Activated CD8-positive, alpha-beta memory T cell treated with anti-CD3 and anti-CD28 coated beads, Interleukin-2, amount 50 U/mL, for 4 hours (primary cell): ENCODE results near the gene VSTM2B.
"Not testable (repeated sequence)": the region's sequence is repeated elsewhere in the genome, so short reads cannot be mapped to it uniquely, and the experiment has no call there.

Experiments used
- DNase-seq: peaks from one replicate; pipeline ENCODE4 v3.0.0-alpha.2; 2020

The VSTM2B gene

DNA sequence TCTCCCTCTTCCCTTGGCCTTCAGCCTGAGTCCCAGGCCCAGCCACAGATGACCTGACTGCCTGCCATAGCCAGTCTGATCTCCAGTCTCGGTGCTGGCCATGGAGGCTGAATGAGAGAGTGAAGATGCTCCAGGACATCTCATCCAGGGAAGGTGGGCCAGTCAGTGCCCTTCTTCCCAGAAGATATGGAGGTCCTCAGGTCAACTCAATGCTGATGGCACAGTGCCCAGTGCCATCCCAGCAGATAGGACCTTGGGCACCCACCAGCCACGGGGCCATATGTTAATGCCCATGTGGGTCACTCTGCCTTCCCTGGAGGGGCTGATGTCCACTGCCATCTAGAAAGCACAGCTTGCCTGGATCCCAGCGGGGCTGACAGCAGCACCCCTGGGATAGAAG lies 7.2 kb downstream of the VSTM2B start:
- DNase-seq, result no peak

- DNase-seq, result no peak
Observed at GRCh38 chr19:29533578-29534544, 8.1 kb downstream of the VSTM2B start.

GRCh38 chr19:29535214-29535831 lies 9.5 kb downstream of the VSTM2B start:
- DNase-seq, result no peak

GRCh38 chr19:29535984-29536508 lies 10.3 kb downstream of the VSTM2B start:
- no peak for DNase-seq

DNA sequence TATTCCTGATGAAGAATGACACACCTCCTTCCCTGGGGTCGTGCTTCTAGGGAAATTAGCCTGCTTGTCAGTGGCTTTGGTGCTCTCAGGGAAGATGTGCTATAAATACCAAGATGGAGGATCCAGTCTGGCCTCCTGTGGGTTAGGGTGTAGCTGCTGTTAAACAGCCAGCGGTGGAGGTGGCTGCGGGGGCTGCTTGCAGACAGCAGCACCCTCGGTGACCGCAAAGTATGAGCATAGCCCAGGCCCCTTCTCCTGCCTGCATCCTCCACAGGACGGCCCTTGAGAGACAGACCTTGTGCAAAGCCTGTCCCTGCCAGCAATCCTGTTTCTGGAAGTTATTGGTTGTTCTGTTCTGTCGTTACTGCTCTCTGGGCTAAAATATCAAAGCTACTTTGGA lies 11.4 kb downstream of the VSTM2B start:
- DNase-seq, result no peak

GRCh38 chr19:29537601-29538000 lies 11.8 kb downstream of the VSTM2B start:
- DNase-seq, result no peak

DNA sequence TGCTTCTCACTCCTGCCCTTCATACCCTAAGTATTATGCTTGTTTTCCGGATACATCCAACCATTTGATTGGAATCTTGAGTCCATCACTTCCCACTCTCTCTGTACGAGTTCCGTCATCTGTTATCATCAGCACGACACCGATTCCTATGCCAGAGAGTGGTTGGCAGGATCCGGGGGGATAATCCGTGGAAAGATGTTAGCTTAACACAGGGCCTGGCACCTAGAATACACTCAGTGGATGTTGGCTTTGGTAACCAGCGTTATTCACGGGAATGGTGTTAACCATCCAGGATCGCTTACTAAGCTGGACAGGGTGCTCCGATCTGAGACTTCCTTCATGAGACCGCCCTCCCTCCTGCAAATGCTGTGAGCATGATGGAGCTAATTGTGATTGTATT lies 12.4 kb downstream of the VSTM2B start:
- DNase-seq, result no peak

GRCh38 chr19:29538651-29539050 lies 12.9 kb downstream of the VSTM2B start:
- no peak for DNase-seq

- no peak for DNase-seq
Observed at GRCh38 chr19:29539131-29539530, 13.3 kb downstream of the VSTM2B start.

- DNase-seq, result no peak
Observed at GRCh38 chr19:29539670-29540069, 13.9 kb downstream of the VSTM2B start.

DNA sequence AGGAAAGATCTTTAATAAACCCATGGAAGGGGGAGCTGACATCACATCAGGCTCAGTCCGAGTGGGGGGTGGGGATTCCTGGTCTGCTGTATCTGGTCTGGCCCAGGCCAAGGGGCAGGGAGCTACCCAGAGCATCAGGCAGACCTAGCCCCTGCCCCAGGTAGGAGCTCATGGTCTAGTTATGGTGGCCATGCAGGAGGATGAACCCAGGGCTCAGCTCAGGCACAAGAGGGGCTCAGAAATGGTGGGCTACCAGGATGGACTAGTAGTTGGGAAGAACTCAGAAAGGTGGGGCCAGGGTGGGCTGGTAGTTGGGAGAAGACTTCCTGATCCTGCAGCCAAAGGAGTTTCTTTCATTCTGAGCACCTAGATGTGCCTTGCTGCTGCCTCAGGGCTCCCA lies 14.3 kb downstream of the VSTM2B start:
- DNase-seq, result no peak

- no peak for DNase-seq
Observed at GRCh38 chr19:29541473-29542253, 15.9 kb downstream of the VSTM2B start.

GRCh38 chr19:29542327-29542726 lies 16.5 kb downstream of the VSTM2B start:
- DNase-seq, result no peak

- no peak for DNase-seq
Observed at GRCh38 chr19:29542776-29543175, 17.0 kb downstream of the VSTM2B start.

- DNase-seq, result no peak
Observed at GRCh38 chr19:29543381-29543780, 17.6 kb downstream of the VSTM2B start.

GRCh38 chr19:29544656-29545360 lies 19.0 kb downstream of the VSTM2B start:
- DNase-seq, result no peak

DNA sequence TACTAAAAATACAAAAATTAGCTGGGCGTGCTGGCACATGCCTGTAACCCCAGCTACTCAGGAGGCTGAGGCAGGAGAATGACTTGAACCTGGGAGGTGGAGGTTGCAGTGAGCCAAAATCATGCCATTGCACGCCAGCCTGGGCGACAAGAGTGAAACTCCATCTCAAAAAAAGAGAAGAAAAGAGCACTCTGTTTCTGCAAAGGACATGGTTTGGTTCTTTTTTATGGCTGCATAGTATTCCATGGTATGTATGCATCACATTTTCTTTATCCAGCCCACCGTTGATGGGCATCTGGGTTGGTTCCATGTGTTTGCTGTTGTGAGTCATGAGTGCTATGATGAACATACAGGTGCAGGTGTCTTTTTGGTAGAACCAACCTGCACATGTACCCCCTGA lies 19.7 kb downstream of the VSTM2B start:
- DNase-seq, result not testable (repeated sequence)

DNA sequence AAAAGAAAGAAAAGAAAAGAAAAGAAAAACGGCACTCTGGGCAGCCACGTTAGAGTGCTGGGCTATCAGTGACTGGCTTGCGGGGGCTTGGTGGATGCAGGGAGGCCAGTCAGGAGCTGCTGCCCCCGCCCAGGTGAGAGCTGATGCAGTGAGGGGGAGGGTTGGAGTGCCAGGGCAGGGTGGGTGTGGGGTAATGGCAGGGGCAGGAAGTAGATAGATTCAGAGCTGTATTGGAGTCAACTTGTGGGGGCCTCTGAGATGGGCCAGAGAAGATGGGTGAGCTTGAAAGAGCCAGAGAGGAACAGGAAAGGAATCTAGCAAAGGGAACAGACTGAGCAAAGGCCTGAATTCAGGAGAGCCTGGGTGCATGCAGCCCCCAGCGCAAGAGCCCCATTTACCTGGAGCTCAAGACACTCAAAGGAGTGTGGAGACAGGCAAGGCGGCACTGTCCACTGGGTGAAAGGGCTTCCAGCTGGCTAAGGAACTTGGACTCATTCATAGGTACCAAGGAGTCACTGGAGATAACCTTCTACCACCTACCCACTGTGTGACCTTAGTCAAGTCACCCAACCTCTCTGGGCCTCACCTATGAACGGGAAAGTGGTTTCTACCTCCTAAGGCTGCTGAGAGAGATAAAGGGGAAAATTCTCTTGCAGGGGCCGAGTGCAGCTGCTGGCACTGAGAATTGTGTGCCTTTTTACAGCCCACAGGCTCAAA lies 20.2 kb downstream of the VSTM2B start:
- DNase-seq, result no peak

GRCh38 chr19:29546583-29547190 lies 20.9 kb downstream of the VSTM2B start:
- DNase-seq, result no peak

DNA sequence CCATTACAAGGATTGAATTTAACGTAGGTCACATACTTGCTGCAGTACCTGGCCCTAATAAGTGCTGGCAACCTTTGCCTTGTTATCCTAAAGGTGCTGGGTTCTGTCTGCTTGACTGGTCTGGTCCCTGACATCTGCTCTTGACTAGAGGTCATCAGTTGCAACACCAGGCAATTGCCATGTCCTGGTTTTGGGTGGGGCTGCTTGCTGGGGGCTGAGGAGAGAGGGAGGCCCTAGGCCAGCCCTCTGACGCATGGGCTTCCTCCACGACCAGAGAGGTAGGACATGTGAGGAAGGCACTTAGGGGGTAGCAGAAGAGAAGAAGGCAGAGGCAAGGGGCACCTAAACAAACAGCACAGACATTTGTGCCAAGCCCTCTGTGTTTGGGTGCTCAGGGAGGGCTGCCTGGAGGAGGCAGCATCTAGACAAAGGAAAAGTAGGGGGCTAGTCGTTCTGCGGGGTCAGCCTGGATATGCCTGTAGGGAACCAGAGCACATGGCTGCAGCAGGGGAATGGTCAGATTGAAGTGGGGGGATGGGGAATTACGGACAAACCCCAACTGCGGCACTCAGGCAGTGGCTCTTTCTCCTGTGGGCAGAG lies 21.7 kb downstream of the VSTM2B start:
- DNase-seq, result no peak

GRCh38 chr19:29547981-29548380 lies 22.2 kb downstream of the VSTM2B start:
- DNase-seq, result no peak
